ENCODE measurements around the gene ZBTB46. TPM values are rescaled to one million over a fixed set of nuclear protein-coding genes. Genes with fewer than 3 reads are reported as not detected.

The ZBTB46 gene
- total RNA-seq, 1 experiment from 2014 or later, result 10.7 TPM

DNA sequence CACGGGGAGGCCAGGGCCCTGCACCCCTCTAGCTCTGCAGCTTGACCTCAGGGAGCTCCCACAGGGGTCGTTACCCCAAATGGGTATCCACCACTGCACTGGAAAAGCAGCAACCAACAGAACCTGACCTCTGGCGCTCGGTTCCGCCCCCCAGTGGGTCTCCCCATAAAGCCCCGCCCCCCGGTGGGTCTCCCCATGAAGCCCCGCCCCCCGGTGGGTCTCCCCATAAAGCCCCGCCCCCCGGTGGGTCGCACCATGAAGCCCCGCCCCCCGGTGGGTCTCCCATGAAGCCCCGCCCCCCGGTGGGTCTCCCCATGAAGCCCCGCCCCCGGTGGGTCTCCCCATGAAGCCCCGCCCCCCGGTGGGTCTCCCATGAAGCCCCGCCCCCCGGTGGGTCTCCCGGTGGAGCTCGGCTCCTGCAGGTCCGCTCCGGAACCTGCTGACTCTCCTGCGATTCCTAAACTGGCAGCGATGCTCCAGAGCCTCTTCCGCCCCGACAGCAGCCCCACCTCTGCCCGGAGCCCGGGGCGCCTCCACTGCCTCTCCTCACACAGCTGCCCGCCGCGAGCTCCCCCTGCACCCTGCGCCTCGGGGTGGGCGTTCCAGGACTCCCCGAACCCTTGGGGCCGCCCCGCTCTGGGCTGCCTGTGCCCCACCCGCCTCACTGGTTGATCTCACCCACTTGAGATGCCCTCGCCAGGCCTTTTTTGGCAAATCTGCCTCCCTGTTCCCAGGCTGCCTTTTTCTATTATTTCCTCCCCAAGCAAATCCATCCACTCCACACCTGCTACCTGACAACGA, 79.4 kb downstream of the ZBTB46 start:
- H3K4me2 ChIP-seq (ENCODE audit: low read length), result no peak overlapping the region
- no peaks in the 10 kb centered on the region for H3K9me3 ChIP-seq (ENCODE audit: control insufficient read depth in 1 of 2, insufficient read depth in 1 of 2, low read depth in 1 of 2, low read length in 2 of 2)
- no TSS peak for BruUV-seq (replicated peaks)
- DNase-seq (ENCODE audit: low read depth, low spot score), result no peak
- no peaks in the 10 kb centered on the region for H3K9me2 ChIP-seq (ENCODE audit: insufficient read depth)
- intact Hi-C loops (cut with micrococcal nuclease), result no loop called here
- CTCF ChIA-PET, result no interaction called here
- no peaks in the 10 kb centered on the region for H3K79me2 ChIP-seq (ENCODE audit: insufficient read depth, low read length)
- H3K4me3 ChIP-seq (replicated peaks in 1 of 2; ENCODE audit: low read depth in 1 of 2, low read length in 2 of 2), result no peak overlapping the region
- H2AFZ ChIP-seq (ENCODE audit: low read depth, low read length, poor library complexity, severe bottlenecking), result no peak overlapping the region
- no peaks in the 10 kb centered on the region for H4K20me1 ChIP-seq (ENCODE audit: insufficient read depth)
- TF ChIP-seq, protein P1, sequence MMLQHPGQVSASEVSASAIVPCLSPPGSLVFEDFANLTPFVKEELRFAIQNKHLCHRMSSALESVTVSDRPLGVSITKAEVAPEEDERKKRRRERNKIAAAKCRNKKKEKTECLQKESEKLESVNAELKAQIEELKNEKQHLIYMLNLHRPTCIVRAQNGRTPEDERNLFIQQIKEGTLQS (IDR thresholded peaks at IDR 0.05), result no peak
- TF ChIP-seq EZH2phosphoT487 (IDR thresholded peaks at IDR 0.05; ENCODE audit: borderline replicate concordance) (no peak), ELF1 (IDR thresholded peaks at IDR 0.05; ENCODE audit: borderline replicate concordance, low read depth) (no peak), EGR1 (IDR thresholded peaks at IDR 0.05; ENCODE audit: low read depth) (no peak), SP1 (IDR thresholded peaks at IDR 0.05; ENCODE audit: low read depth) (no peak), EZH2 (IDR thresholded peaks at IDR 0.05) (no peak), POLR2A (IDR thresholded peaks at IDR 0.05; ENCODE audit: borderline replicate concordance, extremely low read depth, insufficient read depth, insufficient read length) (no peak), JUND (IDR thresholded peaks at IDR 0.05) (no peak), YY1 (IDR thresholded peaks at IDR 0.05; ENCODE audit: extremely low read depth, insufficient replicate concordance, low read depth, low read length) (no peak), TCF7L2 (IDR thresholded peaks at IDR 0.05; ENCODE audit: borderline replicate concordance, extremely low read depth, insufficient read depth, insufficient read length) (no peak)
- TF ChIP-seq, protein P2, sequence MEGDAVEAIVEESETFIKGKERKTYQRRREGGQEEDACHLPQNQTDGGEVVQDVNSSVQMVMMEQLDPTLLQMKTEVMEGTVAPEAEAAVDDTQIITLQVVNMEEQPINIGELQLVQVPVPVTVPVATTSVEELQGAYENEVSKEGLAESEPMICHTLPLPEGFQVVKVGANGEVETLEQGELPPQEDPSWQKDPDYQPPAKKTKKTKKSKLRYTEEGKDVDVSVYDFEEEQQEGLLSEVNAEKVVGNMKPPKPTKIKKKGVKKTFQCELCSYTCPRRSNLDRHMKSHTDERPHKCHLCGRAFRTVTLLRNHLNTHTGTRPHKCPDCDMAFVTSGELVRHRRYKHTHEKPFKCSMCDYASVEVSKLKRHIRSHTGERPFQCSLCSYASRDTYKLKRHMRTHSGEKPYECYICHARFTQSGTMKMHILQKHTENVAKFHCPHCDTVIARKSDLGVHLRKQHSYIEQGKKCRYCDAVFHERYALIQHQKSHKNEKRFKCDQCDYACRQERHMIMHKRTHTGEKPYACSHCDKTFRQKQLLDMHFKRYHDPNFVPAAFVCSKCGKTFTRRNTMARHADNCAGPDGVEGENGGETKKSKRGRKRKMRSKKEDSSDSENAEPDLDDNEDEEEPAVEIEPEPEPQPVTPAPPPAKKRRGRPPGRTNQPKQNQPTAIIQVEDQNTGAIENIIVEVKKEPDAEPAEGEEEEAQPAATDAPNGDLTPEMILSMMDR (IDR thresholded peaks at IDR 0.05 in 2 of 3, conservative IDR thresholded peaks at IDR 0.05 in 1 of 3; ENCODE audit: borderline replicate concordance in 1 of 3, insufficient read depth in 1 of 3, low read depth in 2 of 3, low read length in 2 of 3), result no peak
- no peaks in the 10 kb centered on the region for H3K4me1 ChIP-seq (ENCODE audit: control insufficient read depth in 1 of 2, insufficient read depth in 2 of 2, low read length in 2 of 2)
- H3K9ac ChIP-seq (ENCODE audit: low read length), result no peak overlapping the region
- no peaks in the 10 kb centered on the region for H3K27me3 ChIP-seq (ENCODE audit: insufficient read depth, low read length)
- POLR2A ChIA-PET, result interaction anchor here (0.7 kb wide), 1 partner anchor 76 kb away, joined by 3 read pairs; no protein-coding TSS in a partner anchor
- RAD21 ChIA-PET (ENCODE audit: low non-redundant PET in 1 of 2, low total read pairs in 2 of 2, uncharacterized antibody in 2 of 2, unreplicated experiment in 2 of 2), result no interaction called here
- H3K27ac ChIP-seq (ENCODE audit: low read depth, low read length), result no peak overlapping the region
- no peaks in the 10 kb centered on the region for H3K36me3 ChIP-seq (ENCODE audit: control insufficient read depth in 1 of 2, insufficient read depth in 2 of 2, low read length in 2 of 2)
- peak; percentile 15; the same call in 1 of the 2 replicates for ATAC-seq

Data from HCT116 (cell line).